ENCODE measurements around the gene CD37.

- TF ChIP-seq TAF1 (IDR thresholded peaks at IDR 0.05; ENCODE audit: low read depth, low read length), result no peak
- TF ChIP-seq POLR2A (IDR thresholded peaks at IDR 0.05; ENCODE audit: low read depth, low read length), result no peak
- no peak for TF ChIP-seq POLR2AphosphoS5 (IDR thresholded peaks at IDR 0.05; ENCODE audit: low read depth, low read length)
- no peak for TF ChIP-seq POU2F2 (IDR thresholded peaks at IDR 0.05; ENCODE audit: low read depth, low read length)
- no peak for TF ChIP-seq SPI1 (IDR thresholded peaks at IDR 0.05; ENCODE audit: low read depth, low read length)
- no peak for TF ChIP-seq PAX5 (IDR thresholded peaks at IDR 0.05; ENCODE audit: insufficient read depth, low read length, severe bottlenecking)
Measured at GRCh38 chr19:49355909-49356353, 20.7 kb downstream of the CD37 start.

Measured in GM12891 (cell line).